Measurements from ENCODE around the gene SYT6. TPM values are rescaled to one million over a fixed set of nuclear protein-coding genes. Genes with fewer than 3 reads are reported as not detected.

SYT6 gene
- total RNA-seq, 1 experiment from 2014 or later, result not detected

- Histone ChIP-seq H3K9me3 (ENCODE audit: insufficient read depth, low read depth) (no peaks in the 10 kb centered on the region; the same call in 1 of the 2 replicates), H3K27ac (no peak overlapping the region), H2AFZ (no peak overlapping the region), H4K20me1 (ENCODE audit: insufficient read depth) (no peaks in the 10 kb centered on the region), H3K9me2 (ENCODE audit: insufficient read depth) (no peaks in the 10 kb centered on the region), H3K27me3 (ENCODE audit: insufficient read depth, low read depth) (no peaks in the 10 kb centered on the region), H3K4me2 (no peak overlapping the region), H3K36me3 (ENCODE audit: low read depth) (no peaks in the 10 kb centered on the region), H3K4me1 (replicated peaks; ENCODE audit: insufficient read depth) (no peaks in the 10 kb centered on the region), H3K79me2 (ENCODE audit: low read depth) (no peaks in the 10 kb centered on the region), H3F3A (ENCODE audit: insufficient read depth, low read depth) (no peaks in the 10 kb centered on the region), H3K4me3 (no peak overlapping the region)
- BruUV-seq (replicated peaks), result no TSS peak
- POLR2A ChIA-PET (ENCODE audit: unreplicated experiment), result no interaction called here
- intact Hi-C loops (cut with micrococcal nuclease; ENCODE audit: unreplicated experiment), result no loop called here
- TF ChIP-seq EZH2 (IDR thresholded peaks at IDR 0.05; ENCODE audit: low read depth) (no peak), CTCF (conservative IDR thresholded peaks at IDR 0.05) (no peak)
- DNase-seq, result no peak
- CTCF ChIA-PET, result no interaction called here
Measured at GRCh38 chr1:114178936-114179335, 25.3 kb upstream of the SYT6 start.

GRCh38 chr1:114177282-114177681 is 23.6 kb upstream of the SYT6 start:
- CTCF ChIA-PET, result no interaction called here
- Histone ChIP-seq H3K36me3 (ENCODE audit: low read depth) (no peaks in the 10 kb centered on the region), H3K4me2 (no peak overlapping the region), H3K79me2 (ENCODE audit: low read depth) (no peaks in the 10 kb centered on the region), H4K20me1 (ENCODE audit: insufficient read depth) (no peaks in the 10 kb centered on the region), H2AFZ (no peak overlapping the region), H3K4me1 (replicated peaks; ENCODE audit: insufficient read depth) (no peaks in the 10 kb centered on the region), H3K9me3 (ENCODE audit: insufficient read depth, low read depth) (no peaks in the 10 kb centered on the region; the same call in 1 of the 2 replicates), H3F3A (ENCODE audit: insufficient read depth, low read depth) (no peaks in the 10 kb centered on the region), H3K4me3 (no peak overlapping the region), H3K9me2 (ENCODE audit: insufficient read depth) (no peaks in the 10 kb centered on the region), H3K27ac (no peak overlapping the region), H3K27me3 (ENCODE audit: insufficient read depth, low read depth) (no peaks in the 10 kb centered on the region)
- intact Hi-C loops (cut with micrococcal nuclease; ENCODE audit: unreplicated experiment), result no loop called here
- TF ChIP-seq CTCF (conservative IDR thresholded peaks at IDR 0.05), result no peak
- no peak for TF ChIP-seq EZH2 (IDR thresholded peaks at IDR 0.05; ENCODE audit: low read depth)
- DNase-seq, result no peak
- no TSS peak for BruUV-seq (replicated peaks)
- POLR2A ChIA-PET (ENCODE audit: unreplicated experiment), result no interaction called here

- POLR2A ChIA-PET (ENCODE audit: unreplicated experiment), result no interaction called here
Measured at GRCh38 chr1:114176366-114176765, 22.7 kb upstream of the SYT6 start.

More at GRCh38 chr1:114176366-114176765, 22.7 kb upstream of the SYT6 start:
- DNase-seq, result no peak
- no TSS peak for BruUV-seq (replicated peaks)
- H3K27ac ChIP-seq, result no peak overlapping the region
- H3K9me3 ChIP-seq (ENCODE audit: insufficient read depth, low read depth), result no peaks in the 10 kb centered on the region
- CTCF ChIA-PET, result no interaction called here
- H3K4me3 ChIP-seq, result no peak overlapping the region
- H3F3A ChIP-seq (ENCODE audit: insufficient read depth, low read depth), result no peaks in the 10 kb centered on the region
- no peaks in the 10 kb centered on the region for H3K79me2 ChIP-seq (ENCODE audit: low read depth)
- H3K9me2 ChIP-seq (ENCODE audit: insufficient read depth), result no peaks in the 10 kb centered on the region
- no peaks in the 10 kb centered on the region for H3K4me1 ChIP-seq (replicated peaks; ENCODE audit: insufficient read depth)
- intact Hi-C loops (cut with micrococcal nuclease; ENCODE audit: unreplicated experiment), result no loop called here
- TF ChIP-seq EZH2 (IDR thresholded peaks at IDR 0.05; ENCODE audit: low read depth) (no peak), CTCF (conservative IDR thresholded peaks at IDR 0.05) (no peak)
- H3K27me3 ChIP-seq (ENCODE audit: insufficient read depth, low read depth), result no peaks in the 10 kb centered on the region
- no peaks in the 10 kb centered on the region for H4K20me1 ChIP-seq (ENCODE audit: insufficient read depth)
- no peak overlapping the region for H2AFZ ChIP-seq
- no peak overlapping the region for H3K4me2 ChIP-seq
- no peaks in the 10 kb centered on the region for H3K36me3 ChIP-seq (ENCODE audit: low read depth)
